GM19239 (cell line): Measurements from ENCODE around the gene STK39.

Experiments
- DNase-seq: peaks from one replicate; pipeline ENCODE4 v3.0.0; 2011; ENCODE audit warnings: low spot score; ENCODE audit not compliant: insufficient read length
- FAIRE-seq: peaks from 2 replicates; lab custom pipeline; 2011; peaks lifted over from hg19 to GRCh38; lab: Jason Lieb, UNC

The STK39 gene

DNA sequence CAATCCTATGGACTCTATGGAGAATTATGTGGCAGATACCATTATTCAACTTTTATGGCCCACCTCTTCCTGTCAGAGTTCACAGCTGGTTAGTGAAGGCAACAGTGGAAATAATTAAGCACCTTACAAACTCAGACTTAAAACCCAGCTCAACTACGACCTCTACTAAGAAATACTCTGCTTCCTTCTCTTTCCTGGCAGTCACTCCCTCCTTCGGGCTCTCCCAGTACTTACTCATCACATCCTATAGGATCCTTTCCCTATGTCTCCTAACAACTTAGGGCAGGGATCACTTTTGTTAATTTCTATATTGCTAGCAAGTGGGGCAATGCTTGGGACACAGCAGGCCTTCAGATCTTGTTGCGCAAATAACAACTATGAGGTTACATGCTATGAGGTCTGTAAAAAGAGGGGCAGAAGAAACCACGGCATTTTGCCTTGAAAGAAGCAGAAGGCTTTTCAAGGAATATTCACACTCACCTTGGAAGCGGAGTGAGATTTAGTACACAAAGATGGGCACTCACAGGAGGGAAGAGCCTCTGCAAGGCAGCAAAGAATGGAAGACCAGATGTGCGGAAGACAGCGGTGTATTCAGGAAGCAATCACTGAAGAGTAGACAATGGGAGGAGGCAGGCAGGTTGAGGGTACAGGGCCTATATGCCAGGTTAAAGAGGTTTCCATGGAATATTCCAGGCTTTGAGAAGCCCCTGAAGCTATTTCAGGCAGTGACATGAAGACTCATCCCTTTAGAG is 2.1 kb downstream of the STK39 start:
- DNase-seq (no peak), FAIRE-seq (no peak)

DNA sequence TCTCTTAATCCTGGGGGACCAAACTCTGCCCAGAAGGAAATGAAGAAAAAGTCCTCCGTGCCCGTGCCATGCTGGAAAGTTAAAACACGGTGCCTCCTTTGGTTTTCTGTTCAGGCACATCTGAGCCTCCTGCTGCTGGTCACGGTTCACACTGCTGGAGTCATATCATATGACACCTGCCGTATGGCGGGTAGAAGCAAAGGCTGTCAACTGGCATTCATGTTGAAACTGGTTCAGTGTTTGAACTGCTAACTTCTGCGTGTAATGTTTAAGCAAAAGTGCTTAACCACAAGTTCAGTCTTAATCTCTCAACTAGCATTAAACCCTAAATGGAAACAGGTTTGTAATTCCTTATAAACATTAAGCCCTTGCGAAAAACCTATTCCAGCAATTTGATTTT is 3.1 kb downstream of the STK39 start:
- FAIRE-seq (no peak), DNase-seq (no peak)

DNA sequence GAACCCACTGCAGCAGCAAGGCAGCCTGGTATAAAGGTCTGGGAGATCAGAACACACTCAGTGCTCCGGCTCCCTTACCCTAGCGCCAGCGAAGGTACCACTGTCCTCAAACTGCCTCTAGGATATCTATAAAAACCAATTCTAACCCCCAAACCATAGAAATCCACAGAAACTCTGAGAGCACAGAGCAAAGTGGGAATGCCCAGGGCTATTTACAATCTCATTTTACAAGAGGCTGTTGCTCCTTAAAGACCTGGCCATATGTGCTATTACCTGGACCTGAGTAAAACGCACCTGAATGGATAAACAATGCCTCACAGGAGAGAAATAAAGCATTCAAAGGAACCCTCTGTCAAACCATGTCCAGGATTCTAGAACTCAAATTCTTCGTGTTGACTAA is 4.3 kb downstream of the STK39 start:
- FAIRE-seq (no peak), DNase-seq (no peak)

DNA sequence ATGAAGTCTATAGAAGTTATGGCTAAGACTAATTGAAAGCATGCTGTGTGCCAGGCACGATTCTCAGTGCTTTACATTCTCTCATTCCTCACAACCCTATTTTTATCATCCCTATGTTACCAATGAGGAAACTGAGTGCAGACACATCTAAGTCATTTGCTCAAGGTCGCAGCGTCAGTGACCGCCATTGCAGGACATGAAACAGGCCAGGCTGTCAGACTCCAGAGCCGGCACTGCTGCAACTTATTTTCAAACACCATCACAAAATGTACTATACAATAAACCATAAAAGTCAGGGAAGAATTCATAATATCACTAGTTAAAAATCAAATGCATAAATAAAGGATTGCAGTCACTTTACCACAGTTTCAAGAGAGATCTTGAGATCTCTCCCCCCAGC is 5.6 kb downstream of the STK39 start:
- FAIRE-seq (no peak), DNase-seq (no peak)

DNA sequence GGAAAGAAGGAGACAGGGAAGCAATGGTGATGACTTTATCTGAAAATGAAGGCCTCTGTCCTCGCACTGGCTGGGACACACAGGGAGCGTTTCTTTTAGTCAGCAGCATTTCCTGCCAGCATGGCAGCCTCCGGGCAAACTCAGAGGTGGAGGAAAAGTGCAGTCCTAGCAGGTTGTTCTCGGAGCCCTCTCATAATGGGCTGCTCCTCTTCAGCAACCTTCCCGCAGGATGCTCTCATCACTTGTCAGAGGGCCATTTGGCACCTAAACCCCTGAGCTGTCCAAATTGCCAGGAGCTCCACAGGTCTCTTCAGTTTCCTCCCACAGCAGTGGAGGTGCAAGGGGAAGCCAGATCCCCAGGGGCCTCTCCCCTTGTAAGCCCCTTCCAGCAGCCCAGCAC is 6.2 kb downstream of the STK39 start:
- no peak for FAIRE-seq
- DNase-seq, result no peak

DNA sequence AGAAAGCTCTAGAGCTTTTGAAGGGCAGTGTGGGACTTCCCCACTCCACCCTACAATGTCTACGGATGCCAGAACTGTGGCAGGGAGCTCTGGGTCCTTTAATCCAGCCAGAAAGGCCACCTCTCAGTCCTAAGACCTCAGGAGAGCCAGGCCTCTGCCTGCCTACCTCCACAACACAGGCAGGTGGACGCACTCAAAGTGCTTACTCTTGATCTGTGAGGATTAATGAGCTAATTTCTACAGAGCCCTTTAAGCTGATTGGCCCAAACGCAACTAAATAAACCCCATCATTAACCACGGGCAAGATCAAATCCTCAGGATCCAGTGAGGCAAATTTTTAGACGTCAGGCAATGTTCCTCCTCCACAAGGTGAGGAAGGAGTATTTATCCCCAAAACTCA is 8.1 kb downstream of the STK39 start:
- FAIRE-seq (no peak), DNase-seq (no peak)

DNA sequence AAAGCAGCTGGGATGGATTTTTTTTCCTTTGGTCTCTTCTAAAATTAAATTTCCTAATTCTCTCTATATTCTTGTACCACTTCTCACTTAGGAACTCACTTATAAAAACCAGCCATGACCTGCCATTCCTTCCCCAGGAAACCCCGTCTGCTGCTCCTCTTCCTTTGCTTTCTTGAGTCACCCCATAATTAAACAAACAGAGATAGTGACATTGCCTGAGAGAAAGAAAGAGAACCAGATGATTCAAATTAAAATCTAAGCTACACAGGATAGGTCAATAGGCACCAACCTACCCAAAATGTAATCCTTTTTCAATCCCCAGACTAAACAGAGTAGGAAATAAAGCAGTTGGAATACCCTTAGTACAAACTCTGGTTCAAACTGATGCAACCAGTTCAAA is 9.7 kb downstream of the STK39 start:
- DNase-seq (no peak), FAIRE-seq (no peak)

DNA sequence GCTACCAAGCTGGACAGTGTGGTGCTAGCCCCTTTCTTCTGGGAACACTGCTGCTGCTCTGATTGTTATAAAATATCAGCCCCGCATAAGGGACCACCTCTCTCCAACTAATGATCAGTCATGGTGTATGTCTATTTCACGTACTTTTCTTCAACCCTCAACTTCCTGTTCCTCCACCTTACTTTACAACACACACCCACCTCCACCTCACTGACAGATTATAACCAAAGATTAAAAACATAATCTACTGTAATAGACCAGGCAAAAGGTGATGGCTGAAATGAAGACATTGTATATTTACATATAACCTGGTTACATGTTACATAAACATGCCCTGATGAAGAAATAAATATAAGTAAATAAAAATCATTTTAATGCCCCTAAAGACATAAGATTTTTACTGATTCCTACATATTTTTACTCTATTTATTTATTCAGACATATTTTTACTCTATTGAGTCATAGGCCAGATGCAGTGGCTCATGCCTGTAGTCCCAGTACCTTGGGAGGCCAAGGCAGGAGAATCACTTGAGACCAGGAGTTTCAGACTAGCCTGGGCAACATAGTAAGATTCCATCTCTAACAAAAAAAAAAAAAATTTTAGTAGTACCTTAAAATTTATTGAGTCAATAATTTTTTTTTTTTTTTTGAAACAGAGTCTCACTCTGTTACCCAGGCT is 12.8 kb downstream of the STK39 start:
- FAIRE-seq (no peak), DNase-seq (no peak)

DNA sequence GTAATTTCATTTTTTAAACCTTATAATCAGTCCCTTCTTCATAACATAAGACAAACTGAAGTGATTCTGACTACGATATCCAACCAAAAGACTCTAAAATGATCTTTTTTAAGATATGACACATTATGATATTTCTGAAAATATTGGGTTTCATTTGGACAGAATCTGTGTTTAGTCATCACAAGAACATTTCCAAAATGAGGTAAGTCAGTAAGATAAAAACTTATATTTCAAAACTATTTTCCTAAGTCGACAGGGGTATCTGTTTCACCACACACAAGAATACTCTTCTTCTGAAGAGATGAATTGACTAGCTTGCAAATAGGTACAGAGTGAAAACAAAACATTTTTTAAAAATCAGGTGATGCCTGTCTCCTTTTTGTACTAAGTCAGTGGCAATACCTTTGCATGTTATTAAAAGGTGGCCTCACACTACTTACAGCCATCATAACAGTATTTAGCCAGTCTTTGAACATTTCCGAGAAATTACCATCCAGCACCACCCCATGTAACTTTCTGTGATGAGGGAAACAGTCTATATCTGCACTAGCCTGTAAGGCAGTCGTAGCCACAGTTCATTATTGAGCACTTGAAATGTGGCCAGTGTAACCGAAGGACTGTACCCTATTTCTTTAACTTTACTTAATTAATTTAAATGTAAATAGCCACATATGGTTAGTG is 13.5 kb downstream of the STK39 start:
- FAIRE-seq, result no peak
- DNase-seq, result no peak

DNA sequence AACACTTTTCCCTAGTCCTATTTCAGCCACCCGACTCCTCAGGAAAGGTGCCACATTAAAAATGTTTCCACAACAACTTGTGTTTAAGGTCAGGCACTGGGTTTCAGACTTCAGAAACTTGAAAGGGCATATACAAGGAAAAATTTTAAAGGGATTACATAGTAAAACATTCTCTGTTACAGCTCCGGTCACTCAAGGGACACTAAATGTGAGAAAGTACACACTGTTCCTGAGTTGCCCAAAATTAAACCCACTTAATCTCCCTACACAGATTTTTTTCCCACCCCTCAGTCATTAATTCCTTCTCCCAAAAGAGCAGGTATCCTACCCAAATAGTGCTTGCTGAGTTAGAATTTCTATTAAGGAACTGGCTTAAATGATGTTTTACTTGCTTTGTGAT is 14.2 kb downstream of the STK39 start:
- FAIRE-seq (no peak), DNase-seq (no peak)

DNA sequence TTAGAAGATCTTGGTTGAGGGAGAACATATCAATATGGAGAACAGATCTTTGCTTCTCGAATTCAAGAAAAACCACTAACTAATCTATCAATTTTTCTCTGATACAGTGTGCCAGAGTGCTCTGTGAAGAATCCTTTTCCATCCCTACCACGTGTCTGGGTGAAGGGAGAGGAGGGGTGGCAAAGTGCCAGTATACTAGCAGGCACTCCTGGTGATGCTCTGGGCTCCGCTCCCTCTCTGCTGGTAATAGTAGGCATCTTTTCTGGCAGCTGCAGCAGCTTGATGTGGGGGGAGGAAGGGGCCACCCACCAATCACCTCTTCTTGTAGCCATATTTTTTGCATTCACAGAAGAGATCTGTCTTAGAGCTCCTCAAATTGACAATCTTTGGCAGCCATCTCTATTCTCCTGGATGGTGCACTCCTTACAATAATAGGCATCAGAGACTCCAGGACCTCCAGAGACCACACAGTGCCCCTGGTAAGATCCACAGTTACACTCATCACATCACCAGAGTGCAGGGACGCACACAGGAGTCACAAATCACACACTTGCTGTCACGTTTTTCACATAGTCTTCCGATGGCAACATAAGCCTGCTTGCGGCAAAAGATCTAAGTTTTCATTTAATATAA is 15.7 kb downstream of the STK39 start:
- FAIRE-seq (no peak), DNase-seq (no peak)

DNA sequence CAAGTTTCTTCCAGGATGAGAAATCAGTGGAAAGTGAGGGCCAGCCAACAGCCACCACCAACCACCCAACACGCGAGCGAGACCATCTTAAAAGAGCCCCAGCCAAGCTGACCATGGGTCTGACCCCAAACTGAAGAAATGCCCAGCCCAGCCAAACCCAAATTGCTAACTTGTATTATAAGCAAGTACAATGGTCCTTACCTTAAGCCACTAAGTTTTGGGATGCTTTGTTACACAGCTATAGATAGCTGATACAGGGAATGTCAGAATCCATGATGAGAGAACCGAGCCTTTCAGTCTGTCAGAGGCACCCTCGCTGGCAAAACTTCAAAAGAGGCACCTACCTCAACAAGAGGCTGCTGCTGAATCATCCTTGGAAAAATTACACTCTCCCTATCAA is 17.0 kb downstream of the STK39 start:
- no peak for DNase-seq
- no peak for FAIRE-seq

DNA sequence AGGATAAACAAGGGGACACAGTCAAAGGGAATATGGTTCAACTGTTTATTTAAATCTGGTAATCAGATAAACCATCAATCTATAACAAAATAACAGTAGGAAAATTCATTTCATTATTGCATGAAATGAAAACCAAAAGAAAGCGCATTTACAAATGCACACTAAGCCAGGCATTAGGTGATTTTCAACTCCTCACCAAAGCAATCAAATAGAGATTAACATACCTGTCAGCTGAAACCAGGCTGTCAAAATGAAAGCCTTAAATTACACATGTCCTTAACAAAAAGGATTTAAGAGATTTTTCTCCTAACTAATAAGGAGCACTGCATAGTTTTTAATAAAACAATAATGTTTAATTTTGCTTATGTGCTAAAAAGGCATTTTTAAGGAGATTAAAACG is 23.0 kb downstream of the STK39 start:
- FAIRE-seq (no peak), DNase-seq (no peak)

DNA sequence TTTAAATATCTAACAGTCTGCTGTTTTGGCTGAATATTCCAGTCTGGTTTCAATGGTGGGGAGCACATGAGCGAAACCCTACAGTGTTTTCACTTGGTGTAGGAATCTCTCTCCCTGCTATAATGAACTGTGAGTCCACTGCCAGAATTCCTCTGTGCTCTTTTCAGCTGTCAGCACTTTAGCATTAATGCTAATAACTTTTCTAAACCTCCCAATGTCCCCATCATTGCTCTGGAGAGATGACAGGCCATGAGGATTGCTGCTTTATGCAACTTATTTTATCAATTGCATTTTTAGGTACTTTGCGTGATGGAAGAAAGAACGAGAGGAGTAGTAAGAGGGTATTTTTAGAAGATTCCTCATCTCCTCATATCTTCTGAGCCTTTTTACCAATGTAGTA is 25.3 kb downstream of the STK39 start:
- FAIRE-seq (no peak), DNase-seq (no peak)

DNA sequence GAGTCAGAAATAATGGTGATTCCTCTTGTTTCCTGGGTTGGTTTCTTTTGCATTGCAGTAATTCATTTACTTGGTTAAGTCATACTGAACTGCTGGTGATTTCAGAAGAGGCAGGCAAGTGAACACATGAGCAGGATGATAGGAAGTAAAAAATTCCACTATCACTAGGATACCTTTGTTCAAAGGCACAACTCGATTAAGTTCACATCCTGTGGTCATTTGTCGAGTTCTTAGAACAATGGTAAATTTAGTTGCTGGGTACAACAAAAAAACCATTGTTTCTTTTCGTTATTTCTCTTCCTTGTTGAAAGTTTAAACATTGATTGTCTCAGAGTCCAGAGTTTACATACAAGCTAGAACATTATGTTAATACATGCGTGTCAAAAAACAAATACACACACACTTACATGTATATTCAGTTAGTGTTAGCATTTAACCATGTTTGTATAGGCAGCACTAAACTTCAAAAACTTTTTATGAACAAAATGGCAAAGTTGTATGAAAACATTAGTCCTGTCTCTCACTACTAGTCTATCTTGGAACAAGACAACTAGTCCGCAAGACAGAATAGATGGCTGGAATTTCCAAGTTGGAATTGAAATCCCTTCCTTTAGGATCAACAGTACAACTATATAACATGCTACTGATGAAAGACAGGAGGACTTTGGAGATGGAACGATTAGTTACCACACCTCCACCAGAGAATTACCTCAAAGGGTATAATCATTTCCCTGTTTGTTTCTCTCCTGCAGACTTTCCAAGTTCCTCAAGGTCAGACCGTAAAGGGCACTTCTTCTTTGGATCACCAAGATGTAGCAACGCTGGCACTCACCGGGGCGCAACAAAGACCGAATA is 26.2 kb downstream of the STK39 start:
- FAIRE-seq (no peak), DNase-seq (no peak)

DNA sequence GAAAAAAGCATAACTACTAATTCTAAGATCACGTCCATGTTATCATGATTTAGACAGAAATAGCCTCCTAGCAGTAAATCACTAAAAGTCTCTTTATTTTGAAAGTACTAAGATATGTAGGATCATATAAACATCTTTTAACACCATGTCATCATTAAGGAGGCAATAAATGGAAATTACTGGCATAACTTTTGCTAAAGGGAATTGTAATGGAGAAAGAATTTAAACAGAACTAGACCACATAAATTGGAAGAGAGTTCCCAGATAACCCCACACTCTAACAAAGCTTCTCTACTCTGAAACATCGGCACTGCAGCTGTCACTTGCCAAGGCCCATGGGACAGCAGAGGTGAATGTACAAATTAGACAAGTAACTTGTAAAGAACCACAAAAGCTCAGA is 29.5 kb downstream of the STK39 start:
- no peak for FAIRE-seq
- no peak for DNase-seq

DNA sequence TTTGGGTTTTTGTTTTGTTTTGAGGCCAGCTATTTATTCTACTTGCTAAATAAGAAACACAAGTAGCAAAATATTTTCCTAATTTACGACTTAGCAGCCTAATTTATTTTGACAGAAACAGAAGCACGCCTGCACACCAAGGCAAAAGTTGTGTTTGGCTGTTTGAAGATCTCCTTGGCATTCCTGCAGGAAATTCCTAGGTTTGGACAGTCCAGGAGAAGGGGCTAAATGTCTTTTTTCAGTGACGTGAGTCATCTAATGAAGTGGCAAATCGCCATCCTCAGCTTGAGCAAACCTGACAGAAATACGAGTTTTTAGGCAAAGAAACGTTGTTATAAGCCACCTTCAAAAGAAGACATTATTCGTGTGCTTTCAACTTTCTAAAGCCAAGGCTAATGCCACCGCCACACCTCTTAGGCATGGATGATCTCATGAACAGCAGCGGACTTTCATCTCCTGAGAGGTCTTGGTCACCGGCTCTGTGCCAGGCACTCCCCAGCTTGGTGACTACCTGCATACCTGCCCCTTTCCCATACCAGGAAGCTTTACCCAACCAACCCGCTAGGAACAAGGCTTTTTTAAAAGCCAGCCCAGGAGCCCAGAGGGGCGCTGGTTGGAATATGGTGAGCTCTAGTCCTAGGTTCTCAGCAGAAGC is 30.9 kb downstream of the STK39 start:
- FAIRE-seq (no peak), DNase-seq (no peak)

DNA sequence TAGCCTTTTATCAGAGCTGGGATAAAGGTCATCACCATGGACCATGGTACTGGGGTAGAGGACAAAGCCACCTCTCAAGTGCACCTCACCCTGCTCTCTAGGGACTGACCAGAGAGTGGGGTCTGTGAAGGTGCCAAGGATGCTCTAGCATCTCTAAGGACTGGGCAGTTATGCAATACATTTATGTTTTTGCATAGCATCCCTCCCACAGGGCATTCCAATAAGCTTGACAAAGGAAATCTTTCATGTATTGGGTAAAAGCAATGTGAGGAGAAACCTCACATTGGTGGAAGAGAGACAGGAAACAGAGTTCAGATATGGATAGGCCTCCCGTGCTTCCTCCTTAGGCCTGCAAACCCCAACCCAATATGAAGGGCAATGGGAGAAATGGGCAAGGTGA is 31.6 kb downstream of the STK39 start:
- DNase-seq, result no peak
- no peak for FAIRE-seq

DNA sequence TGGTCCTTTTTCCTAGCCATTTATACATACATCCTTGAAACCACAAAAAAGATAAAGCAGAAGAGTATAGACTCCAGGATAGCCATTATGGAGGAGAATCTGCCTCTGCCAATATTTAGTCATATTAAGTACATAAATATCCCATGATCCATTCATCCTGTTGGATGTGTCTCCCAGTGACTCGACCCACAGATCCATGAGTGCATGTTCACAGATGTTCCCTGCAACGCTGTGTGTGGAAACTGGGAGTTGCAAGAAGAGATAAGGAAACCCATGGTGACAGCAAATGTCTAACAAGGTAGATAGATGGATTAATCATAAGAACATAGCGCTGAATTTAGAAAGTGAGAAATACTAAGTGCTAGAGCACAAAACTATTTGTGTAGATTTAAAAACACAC is 34.5 kb downstream of the STK39 start:
- FAIRE-seq, result no peak
- DNase-seq, result no peak

DNA sequence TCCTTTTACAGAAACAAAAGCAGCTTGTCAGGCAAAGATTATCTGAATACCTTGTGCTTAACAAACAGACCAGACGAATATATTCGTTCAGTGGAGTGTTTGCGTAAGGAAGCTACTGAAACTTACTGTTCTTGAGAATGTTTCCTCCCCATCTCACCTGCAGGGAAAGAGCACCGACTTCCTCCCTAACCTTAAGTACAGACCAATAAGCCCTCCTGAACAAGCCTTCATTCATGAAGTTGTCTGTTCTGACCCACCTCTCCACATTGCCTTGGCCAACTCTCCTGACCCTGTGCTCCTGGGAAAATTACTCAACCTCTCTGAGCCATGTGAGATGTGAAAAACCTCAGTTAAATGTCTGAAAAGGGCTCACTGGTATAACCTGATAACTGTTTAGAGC is 35.2 kb downstream of the STK39 start:
- FAIRE-seq, result no peak

More for the DNA sequence above, 35.2 kb downstream of the STK39 start:
- DNase-seq, result no peak
